HEK293 (cell line): ENCODE measurements around the gene C1QTNF9B.
"Not testable (repeated sequence)": the region's sequence is repeated elsewhere in the genome, so short reads cannot be mapped to it uniquely, and the experiment has no call there.

ENCODE experiments used
- CTCF ChIP-seq: fragments of 450-650 bp; formaldehyde crosslinking; IDR thresholded peaks from 2 replicates; pipeline ENCODE4 v1.5.1; 2016; ENCODE audit warnings: missing biosample characterization, missing genetic modification characterization
- HOXA7 ChIP-seq: sonication (generic); formaldehyde crosslinking; IDR thresholded peaks from 2 replicates; pipeline ENCODE4 v1.8.1; 2022; ENCODE audit warnings: missing genetic modification reagents, borderline replicate concordance
- KLF16 ChIP-seq: fragments of 450-650 bp; formaldehyde crosslinking; IDR thresholded peaks from 2 replicates; pipeline ENCODE4 v1.5.1; 2017; ENCODE audit warnings: missing biosample characterization, missing genetic modification characterization
- TCF7L2 ChIP-seq: IDR thresholded peaks from 2 replicates; pipeline ENCODE4 v1.6.1; 2011; ENCODE audit warnings: low read depth, mild to moderate bottlenecking, inconsistent platforms, low read length, moderate library complexity, borderline replicate concordance
- ZBTB26 ChIP-seq: fragments of 450-650 bp; formaldehyde crosslinking; optimal IDR thresholded peaks from 2 replicates; pipeline ENCODE3; 2016; ENCODE audit warnings: missing biosample characterization, mild to moderate bottlenecking, missing genetic modification characterization
- ZNF24 ChIP-seq: fragments of 450-650 bp; formaldehyde crosslinking; IDR thresholded peaks from 2 replicates; pipeline ENCODE4 v1.5.1; 2016; ENCODE audit warnings: missing biosample characterization, missing genetic modification characterization
- ZNF501 ChIP-seq: fragments of 450-650 bp; formaldehyde crosslinking; IDR thresholded peaks from 2 replicates; pipeline ENCODE4 v1.5.1; 2016; ENCODE audit warnings: missing biosample characterization, missing genetic modification characterization
- ZSCAN23 ChIP-seq: fragments of 450-650 bp; formaldehyde crosslinking; IDR thresholded peaks from 2 replicates; pipeline ENCODE4 v1.5.1; 2016; ENCODE audit warnings: missing biosample characterization, missing genetic modification characterization
- ZSCAN4 ChIP-seq: fragments of 450-650 bp; formaldehyde crosslinking; IDR thresholded peaks from 2 replicates; pipeline ENCODE4 v1.5.1; 2017; ENCODE audit warnings: missing biosample characterization, missing genetic modification characterization
- TF ChIP-seq, protein P1 (sequence below): fragments of 450-650 bp; IDR thresholded peaks from 2 replicates; pipeline ENCODE4 v1.5.1; 2018; ENCODE audit warnings: missing biosample characterization, missing genetic modification characterization
- TF ChIP-seq, protein P2 (sequence below): fragments of 450-650 bp; formaldehyde crosslinking; IDR thresholded peaks from 2 replicates; pipeline ENCODE4 v1.5.1; 2016; ENCODE audit warnings: missing biosample characterization, missing genetic modification characterization

DNA sequence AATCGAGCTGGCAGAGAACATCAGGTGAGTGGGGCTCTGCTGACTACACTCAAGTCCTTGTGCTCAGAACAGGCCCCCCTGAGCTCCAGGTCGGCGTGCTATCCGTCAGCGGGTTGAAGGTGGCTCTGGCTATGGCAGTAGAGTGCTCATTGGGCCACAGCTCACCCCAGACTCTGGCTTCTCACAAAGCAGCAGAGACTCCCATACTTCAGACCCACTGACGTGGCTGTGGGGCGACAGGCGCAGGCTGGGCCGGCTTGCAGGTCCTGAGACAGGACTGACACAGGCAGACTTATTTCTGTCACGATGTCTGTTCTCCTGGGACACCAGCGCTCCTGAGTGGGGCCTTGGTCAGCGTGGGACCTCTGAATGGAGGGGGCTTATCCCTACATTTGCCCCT is 2.6 kb downstream of the C1QTNF9B start:
- TF ChIP-seq TCF7L2; ZNF24 (tag by site-specific recombination); ZBTB26 (tag by site-specific recombination); CTCF (tag by site-specific recombination); ZSCAN23 (tag by site-specific recombination); KLF16 (tag by site-specific recombination); ZSCAN4 (tag by site-specific recombination); HOXA7 (CRISPR knock-in tag); ZNF501 (tag by site-specific recombination): not testable (repeated sequence)
- TF ChIP-seq, protein P1, sequence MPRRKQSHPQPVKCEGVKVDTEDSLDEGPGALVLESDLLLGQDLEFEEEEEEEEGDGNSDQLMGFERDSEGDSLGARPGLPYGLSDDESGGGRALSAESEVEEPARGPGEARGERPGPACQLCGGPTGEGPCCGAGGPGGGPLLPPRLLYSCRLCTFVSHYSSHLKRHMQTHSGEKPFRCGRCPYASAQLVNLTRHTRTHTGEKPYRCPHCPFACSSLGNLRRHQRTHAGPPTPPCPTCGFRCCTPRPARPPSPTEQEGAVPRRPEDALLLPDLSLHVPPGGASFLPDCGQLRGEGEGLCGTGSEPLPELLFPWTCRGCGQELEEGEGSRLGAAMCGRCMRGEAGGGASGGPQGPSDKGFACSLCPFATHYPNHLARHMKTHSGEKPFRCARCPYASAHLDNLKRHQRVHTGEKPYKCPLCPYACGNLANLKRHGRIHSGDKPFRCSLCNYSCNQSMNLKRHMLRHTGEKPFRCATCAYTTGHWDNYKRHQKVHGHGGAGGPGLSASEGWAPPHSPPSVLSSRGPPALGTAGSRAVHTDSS (tag by site-specific recombination), result not testable (repeated sequence)
- TF ChIP-seq, protein P2, sequence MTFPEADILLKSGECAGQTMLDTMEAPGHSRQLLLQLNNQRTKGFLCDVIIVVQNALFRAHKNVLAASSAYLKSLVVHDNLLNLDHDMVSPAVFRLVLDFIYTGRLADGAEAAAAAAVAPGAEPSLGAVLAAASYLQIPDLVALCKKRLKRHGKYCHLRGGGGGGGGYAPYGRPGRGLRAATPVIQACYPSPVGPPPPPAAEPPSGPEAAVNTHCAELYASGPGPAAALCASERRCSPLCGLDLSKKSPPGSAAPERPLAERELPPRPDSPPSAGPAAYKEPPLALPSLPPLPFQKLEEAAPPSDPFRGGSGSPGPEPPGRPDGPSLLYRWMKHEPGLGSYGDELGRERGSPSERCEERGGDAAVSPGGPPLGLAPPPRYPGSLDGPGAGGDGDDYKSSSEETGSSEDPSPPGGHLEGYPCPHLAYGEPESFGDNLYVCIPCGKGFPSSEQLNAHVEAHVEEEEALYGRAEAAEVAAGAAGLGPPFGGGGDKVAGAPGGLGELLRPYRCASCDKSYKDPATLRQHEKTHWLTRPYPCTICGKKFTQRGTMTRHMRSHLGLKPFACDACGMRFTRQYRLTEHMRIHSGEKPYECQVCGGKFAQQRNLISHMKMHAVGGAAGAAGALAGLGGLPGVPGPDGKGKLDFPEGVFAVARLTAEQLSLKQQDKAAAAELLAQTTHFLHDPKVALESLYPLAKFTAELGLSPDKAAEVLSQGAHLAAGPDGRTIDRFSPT (tag by site-specific recombination), result not testable (repeated sequence)
